OCI-LY3 (cell line): ENCODE measurements around the gene STX19.

ENCODE experiments used
- CTCF ChIP-seq: fragments of 200-600, 300-600 bp; sonication (generic); IDR thresholded peaks from 2 replicates; pipeline ENCODE4 v1.5.1; 2014; ENCODE audit warnings: antibody characterized with exemption, low read length, low read depth
- EZH2phosphoT487 ChIP-seq: fragments of 200-600 bp; shearing (Covaris generic); IDR thresholded peaks from 2 replicates; pipeline ENCODE4 v1.6.1; 2018; ENCODE audit warnings: antibody characterized with exemption, mixed run types, low read depth

GRCh38 chr3:94046533-94046932 lies 18.1 kb upstream of the STX19 start:
- no peak for TF ChIP-seq CTCF
- TF ChIP-seq EZH2phosphoT487, result no peak
